Measurements from ENCODE around the gene ZNF10.

GRCh38 chr12:133206390-133206789, 76.0 kb downstream of the ZNF10 start:
- TF ChIP-seq CTCF (conservative IDR thresholded peaks at IDR 0.05) (no peak), ZFX (IDR thresholded peaks at IDR 0.05) (no peak)
